Caco-2 (cell line): ENCODE measurements around the gene MSRB3. TPM values are rescaled to one million over a fixed set of nuclear protein-coding genes. Genes with fewer than 3 reads are reported as not detected.

Experiments
- BruUV-seq: library from RNA; stranded (reverse); fragments of 400-500 nt; replicated peaks from 2 replicates; lab custom pipeline; 2021; lab: Mats Ljungman, UMichigan
- CTCF ChIA-PET: fragments of 300-600 bp; sonication (Branson Sonifier 250); formaldehyde crosslinking; loops from one replicate; lab custom pipeline; 2022; ENCODE audit warnings: antibody characterized with exemption; lab: Charles Lee
- POLR2A ChIA-PET: fragments of 300-600 bp; sonication (Branson Sonifier 250); formaldehyde crosslinking; loops from one replicate; lab custom pipeline; 2022; ENCODE audit warnings: antibody characterized with exemption; lab: Charles Lee
- DNase-seq, 2 experiments: peaks; one replicate each; pipeline versions ENCODE4 v3.0.0 to v3.0.0-alpha.2; 2020 to 2022
- H3K27me3 ChIP-seq: replicated peaks from 2 replicates; pipeline ENCODE4 v1.6.0; 2011; ENCODE audit warnings: low read length; ENCODE audit not compliant: control insufficient read depth, insufficient read depth
- H3K36me3 ChIP-seq: 2 replicates; pipeline ENCODE4 v1.5.1; 2011; ENCODE audit warnings: low read length; ENCODE audit not compliant: control insufficient read depth, insufficient read depth
- H3K4me1 ChIP-seq: fragments of 250-450 bp; sonication (Bioruptor Pico); 2 replicates; pipeline ENCODE4 v1.5.1; 2020; ENCODE audit warnings: mild to moderate bottlenecking
- H3K4me3 ChIP-seq: 2 replicates; pipeline ENCODE4 v1.5.1; 2011; ENCODE audit warnings: low read depth, mild to moderate bottlenecking, control low read depth, low read length
- H3K9me3 ChIP-seq: fragments of 250-450 bp; sonication (Bioruptor Pico); 2 replicates; pipeline ENCODE4 v1.5.1; 2020; ENCODE audit warnings: mild to moderate bottlenecking, moderate library complexity
- H3K27ac Mint-ChIP-seq: one replicate; pipeline ENCODE4 v1.8.0; 2022; ENCODE audit warnings: mixed read lengths; ENCODE audit not compliant: unreplicated experiment
- H3K27me3 Mint-ChIP-seq: one replicate; pipeline ENCODE4 v1.8.0; 2022; ENCODE audit warnings: mixed read lengths; ENCODE audit not compliant: insufficient read depth, unreplicated experiment
- H3K36me3 Mint-ChIP-seq: one replicate; pipeline ENCODE4 v1.8.0; 2022; ENCODE audit warnings: mild to moderate bottlenecking, mixed read lengths; ENCODE audit not compliant: insufficient read depth, unreplicated experiment
- H3K4me1 Mint-ChIP-seq: one replicate; pipeline ENCODE4 v1.8.0; 2022; ENCODE audit warnings: low read depth, mixed read lengths; ENCODE audit not compliant: unreplicated experiment
- H3K4me3 Mint-ChIP-seq: one replicate; pipeline ENCODE4 v1.8.0; 2022; ENCODE audit warnings: mild to moderate bottlenecking, moderate library complexity, mixed read lengths; ENCODE audit not compliant: unreplicated experiment
- H3K9me3 Mint-ChIP-seq: one replicate; pipeline ENCODE4 v1.8.0; 2022; ENCODE audit warnings: mixed read lengths; ENCODE audit not compliant: unreplicated experiment
- intact Hi-C: fragments of 100-400 bp; cut with micrococcal nuclease; formaldehyde crosslinking; loops from one replicate; pipeline ENCODE4 v1.10.0; 2022; ENCODE audit not compliant: unreplicated experiment
- total RNA-seq: library from RNA; stranded (reverse); gene quantifications from 2 replicates; pipeline ENCODE4 v1.2.3, GENCODE V29; 2022
- TF ChIP-seq, protein P1 (sequence below), 2 experiments: fragments of 200-600 bp in 1 of 2; IDR thresholded peaks; 1 replicate in 1 of 2; 2 replicates in 1 of 2; pipeline versions ENCODE4 v1.5.1 to v1.8.0; 2011 to 2022; ENCODE audit warnings: antibody characterized with exemption in 1 of 2, control low read depth in 1 of 2, inconsistent platforms in 1 of 2, low read depth in 1 of 2, low read length in 1 of 2, mild to moderate bottlenecking in 1 of 2, moderate library complexity in 1 of 2; ENCODE audit not compliant: insufficient read depth in 1 of 2, severe bottlenecking in 1 of 2, unreplicated experiment in 1 of 2

Gene MSRB3
- total RNA-seq, 1 experiment from 2014 or later = 7.7 TPM

DNA sequence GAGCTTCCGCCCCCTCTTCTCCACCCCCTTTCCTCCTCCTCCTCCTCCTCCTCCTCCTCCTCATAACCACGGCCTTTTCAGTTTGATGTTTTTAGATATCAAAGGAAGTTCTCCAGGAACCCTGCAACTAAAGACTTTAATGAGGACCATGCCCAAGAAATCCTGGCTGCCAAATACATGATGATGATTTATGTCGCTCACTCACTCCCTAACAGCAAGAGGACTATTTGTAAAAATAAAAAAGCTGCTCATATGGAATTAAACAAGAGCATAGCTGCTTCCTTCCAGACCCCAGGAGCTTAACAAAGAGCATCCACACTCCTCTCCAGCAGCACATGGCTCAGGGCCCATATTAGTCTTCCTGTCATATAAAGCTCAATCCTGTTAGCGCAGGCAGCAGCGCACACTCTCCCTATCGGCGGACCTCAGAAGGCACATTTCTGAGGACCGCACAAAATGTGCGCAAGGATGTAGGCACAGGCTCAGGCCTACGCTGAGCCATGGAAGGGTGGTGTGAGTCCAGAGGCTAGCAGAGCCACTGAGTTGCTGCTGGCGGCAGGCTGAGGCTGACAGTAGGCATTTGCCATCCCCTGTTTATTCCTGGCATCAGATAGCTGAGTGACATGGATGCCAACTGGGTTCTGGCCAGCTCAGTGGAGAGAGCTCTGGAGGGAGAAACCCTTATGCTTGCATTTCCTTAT is 232.8 kb downstream of the MSRB3 start:
- Mint-ChIP-seq H3K36me3 (no peaks in the 10 kb centered on the region), H3K9me3 (peaks cover 8% of the 10 kb centered on the region), H3K27ac (no peak overlapping the region), H3K4me1 (no peaks in the 10 kb centered on the region), H3K27me3 (no peaks in the 10 kb centered on the region), H3K4me3 (no peak overlapping the region)
- TF ChIP-seq, protein P1, sequence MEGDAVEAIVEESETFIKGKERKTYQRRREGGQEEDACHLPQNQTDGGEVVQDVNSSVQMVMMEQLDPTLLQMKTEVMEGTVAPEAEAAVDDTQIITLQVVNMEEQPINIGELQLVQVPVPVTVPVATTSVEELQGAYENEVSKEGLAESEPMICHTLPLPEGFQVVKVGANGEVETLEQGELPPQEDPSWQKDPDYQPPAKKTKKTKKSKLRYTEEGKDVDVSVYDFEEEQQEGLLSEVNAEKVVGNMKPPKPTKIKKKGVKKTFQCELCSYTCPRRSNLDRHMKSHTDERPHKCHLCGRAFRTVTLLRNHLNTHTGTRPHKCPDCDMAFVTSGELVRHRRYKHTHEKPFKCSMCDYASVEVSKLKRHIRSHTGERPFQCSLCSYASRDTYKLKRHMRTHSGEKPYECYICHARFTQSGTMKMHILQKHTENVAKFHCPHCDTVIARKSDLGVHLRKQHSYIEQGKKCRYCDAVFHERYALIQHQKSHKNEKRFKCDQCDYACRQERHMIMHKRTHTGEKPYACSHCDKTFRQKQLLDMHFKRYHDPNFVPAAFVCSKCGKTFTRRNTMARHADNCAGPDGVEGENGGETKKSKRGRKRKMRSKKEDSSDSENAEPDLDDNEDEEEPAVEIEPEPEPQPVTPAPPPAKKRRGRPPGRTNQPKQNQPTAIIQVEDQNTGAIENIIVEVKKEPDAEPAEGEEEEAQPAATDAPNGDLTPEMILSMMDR (IDR thresholded peaks at IDR 0.05; ENCODE audit: insufficient read depth in 1 of 2, low read depth in 1 of 2, low read length in 1 of 2, severe bottlenecking in 1 of 2, unreplicated experiment in 1 of 2) = no peak
- Histone ChIP-seq H3K36me3 (no peaks in the 10 kb centered on the region), H3K4me1 (peaks cover 5% of the 10 kb centered on the region; the same call in 1 of the 2 replicates), H3K9me3 (no peaks in the 10 kb centered on the region), H3K27me3 (no peaks in the 10 kb centered on the region), H3K4me3 (no peak overlapping the region)
- intact Hi-C loops = no loop called here
- DNase-seq = no peak
- ChIA-PET CTCF (interaction anchor here (0.7 kb wide), 1 partner anchor 183 kb away, joined by 3 read pairs; no protein-coding TSS in a partner anchor), POLR2A (no interaction called here)
- no TSS peak for BruUV-seq

DNA sequence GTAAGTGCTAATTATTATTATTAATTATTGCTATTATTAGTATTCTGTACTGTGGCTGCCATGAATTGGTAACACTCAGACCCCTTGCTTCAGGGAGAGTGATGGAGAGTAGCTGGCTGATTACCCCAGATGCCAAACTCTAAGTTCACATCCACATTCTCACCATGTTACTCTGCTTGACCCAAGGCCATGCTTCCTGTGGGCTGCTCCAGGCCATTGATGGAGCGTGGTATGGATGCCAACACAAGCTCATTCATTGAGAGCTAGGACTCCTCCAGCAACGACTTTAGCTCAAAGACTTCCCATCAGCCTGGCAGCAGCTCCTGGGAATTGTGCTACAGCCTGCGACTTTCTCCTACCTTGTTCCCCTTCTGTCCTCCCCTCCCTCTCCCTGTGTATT is 233.4 kb downstream of the MSRB3 start:
- no peak overlapping the region for H3K27ac Mint-ChIP-seq
- TF ChIP-seq, protein P1 (IDR thresholded peaks at IDR 0.05; ENCODE audit: insufficient read depth in 1 of 2, low read depth in 1 of 2, low read length in 1 of 2, severe bottlenecking in 1 of 2, unreplicated experiment in 1 of 2) = no peak
- H3K27me3 Mint-ChIP-seq = no peaks in the 10 kb centered on the region
- H3K36me3 Mint-ChIP-seq = no peaks in the 10 kb centered on the region
- no peak overlapping the region for H3K4me3 ChIP-seq
- no peak overlapping the region for H3K4me3 Mint-ChIP-seq
- POLR2A ChIA-PET = no interaction called here
- peaks cover 8% of the 10 kb centered on the region for H3K9me3 Mint-ChIP-seq
- DNase-seq = no peak
- H3K36me3 ChIP-seq = no peaks in the 10 kb centered on the region
- intact Hi-C loops = no loop called here
- no TSS peak for BruUV-seq
- H3K9me3 ChIP-seq = no peaks in the 10 kb centered on the region
- peaks cover 5% of the 10 kb centered on the region; the same call in 1 of the 2 replicates for H3K4me1 ChIP-seq
- CTCF ChIA-PET = no interaction called here
- H3K4me1 Mint-ChIP-seq = no peaks in the 10 kb centered on the region
- no peaks in the 10 kb centered on the region for H3K27me3 ChIP-seq

Other genes starting within 250 kb of the MSRB3 start
- not detected in 2 replicates for gene WIF1, start 157.4 kb upstream of the MSRB3 start, total RNA-seq
- 35.2 and 35.8 TPM in 2 replicates for gene LEMD3, start 109.1 kb upstream of the MSRB3 start, total RNA-seq